ENCODE measurements around the gene ANKRD17. TPM values are rescaled to one million over a fixed set of nuclear protein-coding genes. Genes with fewer than 3 reads are reported as not detected.

ANKRD17 gene
- total RNA-seq, 2 experiments from 2014 or later: 51.2 to 58.2 TPM

DNA sequence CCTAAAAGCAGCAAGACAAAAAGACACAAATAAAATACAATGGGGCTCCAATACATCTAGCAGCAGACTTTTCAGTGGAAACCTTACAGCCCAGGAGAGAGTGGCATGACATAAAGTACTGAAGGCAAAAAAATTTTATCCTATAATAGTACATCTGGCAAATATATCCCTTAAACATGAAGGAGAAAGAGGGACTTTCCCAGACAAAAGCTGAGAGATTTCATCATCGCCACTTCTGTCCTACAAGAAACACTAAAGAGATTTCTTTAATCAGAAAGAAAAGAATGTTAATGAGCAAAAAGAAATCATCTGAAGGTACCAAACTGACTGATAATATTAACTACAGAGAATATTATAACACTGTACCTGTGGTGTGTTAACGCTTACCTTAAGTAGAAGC is 86.4 kb downstream of the ANKRD17 start:
- POLR2A ChIA-PET: no interaction called here
- Mint-ChIP-seq H3K27me3 (no peaks in the 10 kb centered on the region), H3K36me3 (ENCODE audit: low read depth) (peaks cover 94% of the 10 kb centered on the region), H3K4me1 (peaks cover 9% of the 10 kb centered on the region), H3K9me3 (peaks cover 33% of the 10 kb centered on the region), H3K4me3 (no peak overlapping the region), H3K27ac (no peak overlapping the region)
- CTCF ChIA-PET: no interaction called here
- no peak for DNase-seq

DNA sequence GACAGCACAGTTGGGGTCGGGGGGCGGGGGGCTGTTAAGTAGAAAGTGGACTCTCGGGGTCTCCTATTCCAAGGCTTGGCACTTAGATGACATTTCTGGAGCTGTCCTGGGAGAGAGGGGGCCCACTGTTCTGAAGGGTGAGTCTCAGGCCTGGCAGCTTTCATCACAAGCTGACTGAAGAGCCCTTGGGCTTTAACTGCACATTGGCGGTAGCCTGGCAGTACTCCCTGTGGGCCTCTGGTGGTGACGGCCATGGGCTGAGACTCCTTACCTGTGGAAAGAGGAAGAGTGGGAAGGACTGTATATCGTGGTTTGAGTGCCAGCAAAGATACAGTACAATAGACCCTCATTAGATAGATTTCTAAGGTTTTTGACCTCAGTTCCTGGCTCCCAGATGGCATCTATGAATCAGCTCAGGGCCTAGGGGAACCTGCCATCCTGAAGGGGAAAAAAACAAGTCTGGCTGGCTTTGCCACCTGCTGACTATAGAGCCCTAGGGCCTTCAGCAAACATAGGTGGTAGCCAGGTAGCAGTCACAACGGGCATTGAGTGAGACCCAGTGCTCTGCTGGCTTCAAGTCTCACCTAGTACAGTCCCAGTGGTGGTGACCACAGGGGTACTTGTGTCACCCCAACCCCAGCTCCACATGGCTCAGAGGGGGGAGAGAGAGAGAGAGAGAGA is 87.9 kb downstream of the ANKRD17 start:
- ChIA-PET POLR2A (no interaction called here), CTCF (no interaction called here)
- H3K4me1 Mint-ChIP-seq: peaks cover 9% of the 10 kb centered on the region
- H3K9me3 Mint-ChIP-seq: peaks cover 39% of the 10 kb centered on the region
- H3K27ac Mint-ChIP-seq: no peak overlapping the region
- H3K36me3 Mint-ChIP-seq (ENCODE audit: low read depth): peaks cover 92% of the 10 kb centered on the region
- no peaks in the 10 kb centered on the region for H3K27me3 Mint-ChIP-seq
- DNase-seq: no peak
- H3K4me3 Mint-ChIP-seq: no peak overlapping the region

DNA sequence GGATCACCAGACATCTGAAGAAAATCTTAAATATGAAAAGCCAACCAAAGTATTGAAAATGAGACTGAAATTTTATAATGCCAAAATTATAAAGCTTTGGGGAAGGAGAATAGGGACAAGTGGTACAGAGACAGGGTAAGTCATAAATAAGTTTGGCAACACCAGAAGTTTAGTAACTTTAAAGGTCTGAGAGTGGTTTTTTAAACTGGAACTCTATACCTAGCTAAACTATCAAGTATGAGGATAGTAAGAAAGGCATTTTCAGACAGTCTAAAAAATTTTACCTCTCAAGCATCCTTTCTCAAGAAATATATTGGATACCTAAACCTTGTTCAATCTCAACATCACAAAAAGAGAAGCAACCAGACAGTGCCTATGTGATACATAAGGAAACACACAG is 92.4 kb downstream of the ANKRD17 start:
- POLR2A ChIA-PET: no interaction called here

DNA sequence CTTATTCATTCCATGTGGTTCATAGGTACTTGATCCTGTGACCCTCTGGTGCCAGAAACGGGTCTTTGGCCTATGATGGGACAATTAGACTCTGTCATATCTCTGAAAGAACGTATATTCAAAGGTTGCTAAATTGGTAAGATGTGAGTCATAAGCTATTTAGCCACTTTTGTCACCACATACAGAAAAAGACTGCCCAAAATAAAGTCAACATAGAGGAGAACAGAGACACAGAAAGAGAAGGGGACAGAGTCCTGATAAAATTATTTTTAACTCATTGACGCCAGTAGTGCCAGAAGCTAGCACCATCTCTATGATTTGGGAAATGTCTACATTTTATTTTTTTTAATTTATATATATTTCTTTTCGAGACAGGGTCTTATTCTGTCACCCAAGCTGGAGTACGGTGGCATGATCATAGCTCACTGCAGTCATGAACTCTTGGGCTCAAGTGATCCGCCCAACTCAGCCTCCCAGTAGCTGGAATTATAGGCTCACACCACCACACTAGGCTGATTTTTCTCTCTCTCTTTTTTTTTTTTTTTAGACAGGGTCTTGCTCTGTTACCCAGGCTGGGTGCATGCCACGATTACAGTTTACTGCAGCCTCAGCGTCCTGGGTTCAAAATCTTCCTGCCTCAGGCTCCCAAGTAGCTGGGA is 96.9 kb downstream of the ANKRD17 start:
- no peak overlapping the region for H3K4me3 Mint-ChIP-seq
- CTCF ChIA-PET: no interaction called here
- H3K9me3 Mint-ChIP-seq: peaks cover 15% of the 10 kb centered on the region
- H3K27me3 Mint-ChIP-seq: no peaks in the 10 kb centered on the region
- no peak for DNase-seq
- POLR2A ChIA-PET: no interaction called here
- no peaks in the 10 kb centered on the region for H3K4me1 Mint-ChIP-seq
- H3K27ac Mint-ChIP-seq: no peak overlapping the region
- peaks cover 61% of the 10 kb centered on the region for H3K36me3 Mint-ChIP-seq (ENCODE audit: low read depth)

More for the DNA sequence above, 92.4 kb downstream of the ANKRD17 start:
- no peaks in the 10 kb centered on the region for H3K27me3 Mint-ChIP-seq
- H3K9me3 Mint-ChIP-seq: peaks cover 21% of the 10 kb centered on the region
- H3K4me1 Mint-ChIP-seq: no peaks in the 10 kb centered on the region
- CTCF ChIA-PET: no interaction called here
- no peak for DNase-seq
- peaks cover 76% of the 10 kb centered on the region for H3K36me3 Mint-ChIP-seq (ENCODE audit: low read depth)
- H3K4me3 Mint-ChIP-seq: no peak overlapping the region
- no peak overlapping the region for H3K27ac Mint-ChIP-seq

DNA sequence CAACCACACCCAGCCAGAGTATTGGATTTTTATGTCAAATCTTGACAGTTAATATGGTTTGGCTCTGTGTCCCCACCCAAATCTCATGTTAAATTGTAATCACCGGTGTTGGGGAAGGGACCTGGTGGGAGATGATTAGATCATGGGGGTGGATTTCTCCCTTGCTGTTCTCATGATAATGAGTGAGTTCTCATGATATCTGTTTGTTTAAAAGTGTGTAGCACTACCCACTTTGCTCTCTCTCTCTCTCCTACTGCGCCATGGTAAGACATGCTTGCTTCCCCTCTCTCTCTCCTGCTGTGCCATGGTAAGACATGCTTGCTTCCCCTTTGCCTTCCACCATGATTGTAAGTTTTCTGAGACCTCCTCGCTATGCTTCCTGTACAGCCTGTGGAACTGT is 102.2 kb downstream of the ANKRD17 start:
- H3K27ac Mint-ChIP-seq: no peak overlapping the region
- no peaks in the 10 kb centered on the region for H3K4me1 Mint-ChIP-seq
- H3K27me3 Mint-ChIP-seq: no peaks in the 10 kb centered on the region
- H3K9me3 Mint-ChIP-seq: no peaks in the 10 kb centered on the region
- no peak for DNase-seq
- CTCF ChIA-PET: no interaction called here
- H3K4me3 Mint-ChIP-seq: no peak overlapping the region
- peaks cover 50% of the 10 kb centered on the region for H3K36me3 Mint-ChIP-seq (ENCODE audit: low read depth)
- POLR2A ChIA-PET: no interaction called here

DNA sequence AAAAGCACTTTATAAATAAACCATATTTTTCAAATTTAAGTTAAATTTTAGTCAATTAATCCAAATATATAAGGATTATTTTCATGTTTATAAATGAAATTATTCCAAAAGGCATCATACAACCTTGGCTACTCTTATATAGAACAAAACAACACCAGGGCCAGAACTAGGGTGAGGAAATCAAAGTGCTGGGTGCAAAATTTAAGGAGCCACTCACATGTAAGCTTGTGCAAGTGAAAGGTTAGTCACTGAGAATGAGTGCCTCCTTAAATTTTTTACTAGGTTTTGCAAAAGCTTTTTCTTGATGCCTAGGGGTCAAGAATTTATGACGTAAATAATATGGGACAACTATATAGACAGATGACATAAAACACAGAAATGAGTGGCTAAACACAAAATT is 105.7 kb downstream of the ANKRD17 start:
- Mint-ChIP-seq H3K4me1 (no peaks in the 10 kb centered on the region), H3K27me3 (no peaks in the 10 kb centered on the region), H3K4me3 (no peak overlapping the region), H3K36me3 (ENCODE audit: low read depth) (peaks cover 47% of the 10 kb centered on the region), H3K27ac (no peak overlapping the region), H3K9me3 (no peaks in the 10 kb centered on the region)
- ChIA-PET CTCF (no interaction called here), POLR2A (no interaction called here)
- no peak for DNase-seq

DNA sequence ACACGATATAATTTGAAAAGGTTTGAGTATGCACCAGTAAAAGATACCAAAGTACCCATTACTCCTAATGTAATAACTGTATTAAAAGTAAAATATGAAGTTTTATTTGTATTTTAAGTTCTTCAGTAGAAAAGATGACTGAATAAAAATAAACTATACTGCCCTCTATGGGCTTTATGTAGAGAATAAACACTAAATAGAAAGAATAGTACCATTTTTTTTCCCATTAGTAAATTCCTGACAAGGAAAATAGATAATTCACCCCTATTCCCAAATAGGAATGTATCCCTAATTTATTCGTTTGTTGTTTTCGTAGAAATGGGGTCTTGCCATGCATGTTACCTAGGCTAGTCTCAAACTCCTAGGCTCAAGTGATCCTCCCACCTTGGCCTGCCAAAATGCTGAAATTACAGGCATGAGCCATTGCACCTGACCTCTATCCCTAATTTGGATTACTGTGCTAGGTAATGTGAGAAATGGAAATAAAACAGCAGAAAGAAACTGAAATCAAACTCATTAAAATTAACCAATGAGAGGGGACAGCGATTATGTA is 115.5 kb downstream of the ANKRD17 start:
- Mint-ChIP-seq H3K27me3 (no peaks in the 10 kb centered on the region), H3K9me3 (no peaks in the 10 kb centered on the region), H3K4me3 (no peak overlapping the region), H3K27ac (no peak overlapping the region), H3K36me3 (ENCODE audit: low read depth) (peaks cover 38% of the 10 kb centered on the region), H3K4me1 (peaks cover 2% of the 10 kb centered on the region)
- ChIA-PET CTCF (interaction anchor here (0.6 kb wide), 1 partner anchor 112 kb away, joined by 3 read pairs; no protein-coding TSS in a partner anchor), POLR2A (no interaction called here)
- no peak for DNase-seq

DNA sequence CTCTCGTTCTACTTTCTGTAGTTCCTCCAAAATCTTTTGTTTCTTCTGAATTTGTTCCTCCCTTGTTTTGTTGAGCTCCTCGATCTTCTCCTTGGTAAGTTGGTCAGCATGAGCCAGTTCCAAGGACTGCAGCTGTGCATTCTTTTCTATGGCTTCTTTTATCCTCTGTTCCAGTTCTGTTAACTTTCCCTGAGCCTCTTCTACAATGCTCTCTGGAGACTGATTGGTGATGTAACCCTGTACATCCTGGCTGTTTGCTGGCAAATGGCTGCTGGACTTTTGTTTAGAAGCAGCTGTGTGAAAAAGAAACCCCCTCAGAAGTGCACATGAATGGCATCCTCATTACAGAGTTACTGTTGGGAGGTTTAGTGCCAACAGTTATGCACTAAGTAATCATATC is 118.6 kb downstream of the ANKRD17 start:
- peaks cover 2% of the 10 kb centered on the region for H3K4me1 Mint-ChIP-seq
- peaks cover 37% of the 10 kb centered on the region for H3K36me3 Mint-ChIP-seq (ENCODE audit: low read depth)
- DNase-seq: no peak
- no peak overlapping the region for H3K4me3 Mint-ChIP-seq
- ChIA-PET CTCF (interaction anchor here (0.6 to 1.0 kb wide), 2 partner anchors 23 to 117 kb away, joined by 4 to 5 read pairs; no protein-coding TSS in a partner anchor), POLR2A (interaction anchor here (0.9 kb wide), 1 partner anchor 13 kb away, joined by 4 read pairs; no protein-coding TSS in a partner anchor)
- H3K9me3 Mint-ChIP-seq: no peaks in the 10 kb centered on the region
- H3K27ac Mint-ChIP-seq: no peak overlapping the region
- no peaks in the 10 kb centered on the region for H3K27me3 Mint-ChIP-seq

DNA sequence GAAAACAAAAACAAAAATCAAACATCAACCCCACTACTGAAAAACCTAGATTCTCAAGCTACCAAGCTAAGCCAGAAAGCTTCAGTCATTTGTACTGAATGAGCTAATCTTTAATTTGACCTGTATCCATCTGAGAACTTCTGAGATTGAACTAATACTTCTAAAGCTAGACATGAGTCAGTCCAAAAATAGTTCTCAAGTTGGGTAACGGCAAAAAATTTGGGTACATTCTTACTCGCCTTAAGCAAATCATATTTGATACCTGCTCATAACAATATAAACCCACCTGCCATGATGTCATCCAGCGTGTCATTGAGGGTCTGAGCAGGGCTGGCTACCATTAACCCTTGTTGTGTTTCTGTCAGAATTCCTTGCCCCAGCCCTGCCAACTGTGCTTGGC is 119.4 kb downstream of the ANKRD17 start:
- POLR2A ChIA-PET: interaction anchor here (0.9 kb wide), 1 partner anchor 12 kb away, joined by 4 read pairs; no protein-coding TSS in a partner anchor
- Mint-ChIP-seq H3K4me1 (peaks cover 2% of the 10 kb centered on the region), H3K36me3 (ENCODE audit: low read depth) (peaks cover 41% of the 10 kb centered on the region), H3K27me3 (no peaks in the 10 kb centered on the region), H3K27ac (no peak overlapping the region), H3K4me3 (no peak overlapping the region), H3K9me3 (no peaks in the 10 kb centered on the region)
- DNase-seq: no peak
- CTCF ChIA-PET: interaction anchor here (1.0 kb wide), 2 partner anchors 17 to 118 kb away, joined by 3 to 5 read pairs; no protein-coding TSS in a partner anchor

DNA sequence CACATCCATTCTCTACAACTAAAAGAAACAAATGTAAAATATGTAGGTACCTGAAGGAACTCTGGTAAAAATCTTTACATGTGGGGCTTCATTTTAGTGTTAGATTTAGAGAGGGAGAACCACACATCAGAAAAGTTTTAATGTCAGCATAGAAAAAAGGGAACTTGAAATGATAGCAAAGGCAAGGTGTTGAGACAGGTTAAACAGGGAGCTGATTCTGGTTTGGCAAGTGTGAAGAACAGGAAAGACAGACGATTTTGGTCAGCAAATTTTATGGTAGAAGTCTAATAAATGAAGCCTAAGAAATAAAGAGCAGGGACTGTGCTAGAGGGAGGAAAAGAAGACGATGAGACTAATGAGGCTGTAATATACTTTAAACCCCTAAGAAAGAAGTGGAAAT is 121.5 kb downstream of the ANKRD17 start:
- ChIA-PET POLR2A (no interaction called here), CTCF (interaction anchor here (1.2 kb wide), 1 partner anchor 88 kb away, joined by 3 read pairs; no protein-coding TSS in a partner anchor)
- Mint-ChIP-seq H3K4me1 (peaks cover 2% of the 10 kb centered on the region), H3K36me3 (ENCODE audit: low read depth) (peaks cover 41% of the 10 kb centered on the region), H3K27ac (peak overlapping the region; percentile 34), H3K4me3 (no peak overlapping the region), H3K27me3 (no peaks in the 10 kb centered on the region), H3K9me3 (no peaks in the 10 kb centered on the region)
- DNase-seq: no peak

DNA sequence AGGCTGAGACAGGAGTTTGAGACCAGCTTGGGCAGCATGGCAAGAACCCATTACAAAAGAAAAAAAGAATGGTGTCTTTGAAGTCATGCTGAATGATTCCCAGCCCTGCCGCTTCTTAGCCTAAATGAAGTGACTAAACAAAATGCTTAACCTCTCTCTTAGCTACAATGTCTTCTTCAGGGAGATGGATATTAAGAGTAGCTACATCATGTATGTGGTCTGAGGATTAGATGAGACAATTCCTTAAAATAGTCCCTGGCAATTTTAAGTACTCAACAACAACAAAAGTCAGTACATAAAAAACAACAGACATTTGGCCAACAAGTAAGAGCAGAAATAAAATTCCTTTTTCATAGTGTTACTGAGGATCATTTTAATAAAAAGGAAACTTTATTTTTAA is 124.8 kb downstream of the ANKRD17 start:
- H3K9me3 Mint-ChIP-seq: no peaks in the 10 kb centered on the region
- peaks cover 31% of the 10 kb centered on the region for H3K36me3 Mint-ChIP-seq (ENCODE audit: low read depth)
- CTCF ChIA-PET: interaction anchor here (0.6 to 0.8 kb wide), 2 partner anchors 15 to 123 kb away, joined by 3 read pairs; no protein-coding TSS in a partner anchor
- POLR2A ChIA-PET: no interaction called here
- DNase-seq: no peak
- H3K4me3 Mint-ChIP-seq: no peak overlapping the region
- H3K27ac Mint-ChIP-seq: no peak overlapping the region
- no peaks in the 10 kb centered on the region for H3K4me1 Mint-ChIP-seq
- H3K27me3 Mint-ChIP-seq: no peaks in the 10 kb centered on the region

DNA sequence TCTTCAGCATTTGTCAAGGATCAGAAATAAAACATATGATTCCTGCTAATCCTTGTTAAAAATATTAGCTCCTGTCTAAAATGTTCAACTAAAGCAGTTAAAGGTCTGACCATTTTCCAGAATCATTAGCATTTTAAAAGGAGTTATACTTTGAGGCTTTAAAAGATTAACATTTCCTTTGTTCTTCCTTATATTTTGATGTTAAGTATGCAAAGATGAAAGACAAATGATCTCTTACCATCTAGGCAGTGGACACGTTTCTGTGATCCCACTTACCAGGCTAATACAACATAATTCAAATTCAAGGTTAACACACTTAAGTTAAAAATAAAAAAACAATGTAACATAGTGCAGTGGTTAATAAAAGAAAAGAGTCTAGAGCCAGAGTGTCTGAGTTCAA is 127.3 kb downstream of the ANKRD17 start:
- ChIA-PET POLR2A (no interaction called here), CTCF (interaction anchor here (0.6 kb wide), 2 partner anchors 21 to 38 kb away, joined by 3 to 6 read pairs; no protein-coding TSS in a partner anchor)
- no peaks in the 10 kb centered on the region for H3K27me3 Mint-ChIP-seq
- no peak for DNase-seq
- no peak overlapping the region for H3K27ac Mint-ChIP-seq
- H3K4me3 Mint-ChIP-seq: no peak overlapping the region
- H3K36me3 Mint-ChIP-seq (ENCODE audit: low read depth): peaks cover 25% of the 10 kb centered on the region
- peaks cover 2% of the 10 kb centered on the region for H3K4me1 Mint-ChIP-seq
- no peaks in the 10 kb centered on the region for H3K9me3 Mint-ChIP-seq

DNA sequence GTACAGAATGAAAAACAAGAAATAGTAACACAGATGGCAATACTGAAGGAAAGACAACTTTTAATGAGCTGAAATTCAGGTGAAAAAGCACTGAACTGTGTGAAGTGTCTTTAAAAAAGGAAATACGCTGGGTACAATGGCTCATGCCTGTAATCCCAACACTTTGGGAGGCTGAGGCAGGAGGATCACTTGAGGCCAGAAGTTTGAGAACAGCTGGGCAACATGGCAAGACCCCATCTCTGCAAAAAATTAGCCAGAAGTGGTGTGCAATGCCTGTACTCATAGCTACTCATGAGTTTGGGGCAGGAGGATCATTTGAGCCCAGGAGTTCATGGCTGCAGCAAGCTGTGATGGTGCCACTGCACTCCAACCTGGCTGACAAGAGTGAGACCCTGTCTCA is 129.3 kb downstream of the ANKRD17 start:
- no peak for DNase-seq
- no peaks in the 10 kb centered on the region for H3K27me3 Mint-ChIP-seq
- CTCF ChIA-PET: interaction anchor here (1.0 kb wide), 1 partner anchor 106 kb away, joined by 6 read pairs; no protein-coding TSS in a partner anchor
- no peaks in the 10 kb centered on the region for H3K9me3 Mint-ChIP-seq
- H3K27ac Mint-ChIP-seq: no peak overlapping the region
- no peak overlapping the region for H3K4me3 Mint-ChIP-seq
- peaks cover 2% of the 10 kb centered on the region for H3K4me1 Mint-ChIP-seq
- POLR2A ChIA-PET: interaction anchor here (0.6 kb wide), 1 partner anchor 141 kb away, joined by 3 read pairs; no protein-coding TSS in a partner anchor
- peaks cover 33% of the 10 kb centered on the region for H3K36me3 Mint-ChIP-seq (ENCODE audit: low read depth)
